HCT116 (cell line): ENCODE results near the gene CD109. TPM values are rescaled to one million over a fixed set of nuclear protein-coding genes. Genes with fewer than 3 reads are reported as not detected.

ENCODE experiments used
- ATAC-seq: fragments of 200-7000 bp; cut with Tn5 transposase; 2 replicates; pipeline ENCODE4 v1.9.1; 2020; ENCODE audit warnings: mild to moderate bottlenecking, moderate library complexity
- BruUV-seq: library from RNA; stranded (reverse); fragments of 400-500 nt; replicated peaks from 2 replicates; lab custom pipeline; 2021; lab: Mats Ljungman, UMichigan
- CTCF ChIA-PET: fragments of 300-600 bp; sonication (Branson Sonifier 250); formaldehyde crosslinking; loops from one replicate; lab custom pipeline; 2021; ENCODE audit warnings: antibody characterized with exemption; lab: Charles Lee
- POLR2A ChIA-PET: fragments of 300-600, 350-600 bp; sonication (Branson Sonifier 250); formaldehyde crosslinking; loops from one replicate; lab custom pipeline; 2021; ENCODE audit warnings: antibody characterized with exemption; lab: Charles Lee
- RAD21 ChIA-PET, 2 experiments: fragments of 300-600 bp; sonication (Branson Sonifier 250); formaldehyde crosslinking; loops; one replicate each; lab custom pipeline; 2023; ENCODE audit warnings: low total read pairs in 2 of 2; ENCODE audit not compliant: uncharacterized antibody in 2 of 2, unreplicated experiment in 2 of 2, low non-redundant PET in 1 of 2; lab: Charles Lee
- DNase-seq: peaks from one replicate; pipeline ENCODE4 v3.0.0-alpha.2; 2010; ENCODE audit warnings: low read depth, low spot score
- H2AFZ ChIP-seq: fragments of 200-600 bp; shearing (Covaris generic), sonication (generic); 2 replicates; pipeline ENCODE4 v1.6.1; 2017; ENCODE audit warnings: low read depth, mixed run types, mixed read lengths, antibody characterized with exemption, low read length; ENCODE audit not compliant: poor library complexity, severe bottlenecking
- H3K27ac ChIP-seq: 2 replicates; pipeline ENCODE4 v1.5.1; 2012; ENCODE audit warnings: low read depth, low read length
- H3K27me3 ChIP-seq: fragments of 200-600 bp; sonication (generic); 2 replicates; pipeline ENCODE4 v1.6.1; 2016; ENCODE audit warnings: mixed run types, low read length, mixed read lengths; ENCODE audit not compliant: insufficient read depth
- H3K36me3 ChIP-seq, 2 experiments: fragments of 200-500 bp in 1 of 2; fragments of 200-600 bp in 1 of 2; sonication (Bioruptor generic) in 1 of 2; sonication (generic) in 1 of 2; 2 replicates each; pipeline versions ENCODE4 v1.5.1 to v1.6.1; 2014 to 2016; ENCODE audit warnings: low read length in 2 of 2, inconsistent platforms in 1 of 2, mixed read lengths in 1 of 2, mixed run types in 1 of 2; ENCODE audit not compliant: insufficient read depth in 2 of 2, control insufficient read depth in 1 of 2
- H3K4me1 ChIP-seq, 2 experiments: fragments of 200-600 bp in 1 of 2; sonication (generic) in 1 of 2; 2 replicates each; pipeline versions ENCODE4 v1.5.1 to v1.6.1; 2012 to 2017; ENCODE audit warnings: low read length in 2 of 2, inconsistent platforms in 1 of 2, mild to moderate bottlenecking in 1 of 2, mixed read lengths in 1 of 2, mixed run types in 1 of 2, moderate library complexity in 1 of 2; ENCODE audit not compliant: insufficient read depth in 2 of 2, control insufficient read depth in 1 of 2
- H3K4me2 ChIP-seq: fragments of 200-600 bp; sonication (generic); 2 replicates; pipeline ENCODE4 v1.6.1; 2017; ENCODE audit warnings: mixed run types, low read length, mixed read lengths
- H3K4me3 ChIP-seq, 2 experiments: fragments of 200-600 bp in 1 of 2; sonication (generic) in 1 of 2; replicated peaks in 1 of 2; 2 replicates each; pipeline ENCODE4 v1.5.1; 2011 to 2016; ENCODE audit warnings: low read length in 2 of 2, control low read depth in 1 of 2, low read depth in 1 of 2, mild to moderate bottlenecking in 1 of 2, mixed read lengths in 1 of 2, mixed run types in 1 of 2
- H3K79me2 ChIP-seq: fragments of 200-600 bp; sonication (generic); 2 replicates; pipeline ENCODE4 v1.6.1; 2017; ENCODE audit warnings: mild to moderate bottlenecking, mixed run types, low read length, moderate library complexity, mixed read lengths; ENCODE audit not compliant: insufficient read depth
- H3K9ac ChIP-seq: fragments of 200-600 bp; sonication (generic); 2 replicates; pipeline ENCODE4 v1.6.1; 2016; ENCODE audit warnings: low read length, mixed read lengths
- H3K9me2 ChIP-seq: fragments of 200-600 bp; sonication (generic), shearing (Covaris generic); 2 replicates; pipeline ENCODE4 v1.6.1; 2017; ENCODE audit warnings: mixed run types, mild to moderate bottlenecking, moderate library complexity; ENCODE audit not compliant: insufficient read depth
- H3K9me3 ChIP-seq, 2 experiments: fragments of 200-500 bp in 1 of 2; fragments of 200-600 bp in 1 of 2; sonication (Bioruptor generic) in 1 of 2; sonication (generic) in 1 of 2; 2 replicates each; pipeline ENCODE4 v1.6.1; 2014 to 2017; ENCODE audit warnings: low read length in 2 of 2, mixed read lengths in 2 of 2, inconsistent platforms in 1 of 2, low read depth in 1 of 2, mild to moderate bottlenecking in 1 of 2, mixed run types in 1 of 2, moderate library complexity in 1 of 2; ENCODE audit not compliant: control insufficient read depth in 1 of 2, insufficient read depth in 1 of 2
- H4K20me1 ChIP-seq: fragments of 200-600 bp; sonication (generic), shearing (Covaris generic); 2 replicates; pipeline ENCODE4 v1.6.1; 2017; ENCODE audit warnings: mixed run types, mild to moderate bottlenecking, moderate library complexity; ENCODE audit not compliant: insufficient read depth
- ATF3 ChIP-seq: IDR thresholded peaks from 2 replicates; pipeline ENCODE4 v1.6.1; 2012
- CBX3 ChIP-seq: IDR thresholded peaks from 2 replicates; pipeline ENCODE4 v1.6.1; 2012; ENCODE audit warnings: low read depth
- CEBPB ChIP-seq: IDR thresholded peaks from 2 replicates; pipeline ENCODE4 v1.6.1; 2012; ENCODE audit warnings: low read depth
- CTCF ChIP-seq, 3 experiments: fragments of 200-600 bp in 1 of 3; sonication (generic) in 1 of 3; IDR thresholded peaks in 2 of 3; conservative IDR thresholded peaks in 1 of 3; 2 replicates each; pipeline ENCODE4 v1.5.1; 2012 to 2017; ENCODE audit warnings: low read depth in 2 of 3, low read length in 2 of 3, antibody characterized with exemption in 1 of 3, borderline replicate concordance in 1 of 3, control low read depth in 1 of 3, mild to moderate bottlenecking in 1 of 3, mixed read lengths in 1 of 3, mixed run types in 1 of 3, moderate library complexity in 1 of 3; ENCODE audit not compliant: insufficient read depth in 1 of 3
- EGR1 ChIP-seq: IDR thresholded peaks from 2 replicates; pipeline ENCODE4 v1.6.1; 2012; ENCODE audit warnings: low read depth
- ELF1 ChIP-seq: IDR thresholded peaks from 2 replicates; pipeline ENCODE4 v1.6.1; 2012; ENCODE audit warnings: low read depth, borderline replicate concordance
- EZH2phosphoT487 ChIP-seq: fragments of 200-600 bp; IDR thresholded peaks from 2 replicates; pipeline ENCODE4 v1.6.1; 2018; ENCODE audit warnings: antibody characterized with exemption, borderline replicate concordance
- FOSL1 ChIP-seq: IDR thresholded peaks from 2 replicates; pipeline ENCODE4 v1.6.1; 2012; ENCODE audit warnings: low read depth
- JUND ChIP-seq: IDR thresholded peaks from 2 replicates; pipeline ENCODE4 v1.6.1; 2012
- MAX ChIP-seq: IDR thresholded peaks from 2 replicates; pipeline ENCODE4 v1.6.1; 2012
- POLR2A ChIP-seq: IDR thresholded peaks from 2 replicates; pipeline ENCODE4 v1.7.0; 2011; ENCODE audit warnings: borderline replicate concordance; ENCODE audit not compliant: insufficient read depth, insufficient read length; ENCODE audit errors: extremely low read depth
- RAD21 ChIP-seq: IDR thresholded peaks from 2 replicates; pipeline ENCODE4 v1.6.1; 2012; ENCODE audit warnings: low read depth, mild to moderate bottlenecking
- REST ChIP-seq: IDR thresholded peaks from 2 replicates; pipeline ENCODE4 v1.6.1; 2012; ENCODE audit warnings: low read depth
- SIN3A ChIP-seq: IDR thresholded peaks from 2 replicates; pipeline ENCODE4 v1.6.1; 2012; ENCODE audit warnings: low read depth
- SP1 ChIP-seq: IDR thresholded peaks from 2 replicates; pipeline ENCODE4 v1.6.1; 2012; ENCODE audit warnings: low read depth
- SRF ChIP-seq: IDR thresholded peaks from 2 replicates; pipeline ENCODE4 v1.6.1; 2012; ENCODE audit warnings: low read depth
- TCF7L2 ChIP-seq: IDR thresholded peaks from 2 replicates; pipeline ENCODE4 v1.7.0; 2011; ENCODE audit warnings: borderline replicate concordance, inconsistent platforms; ENCODE audit not compliant: insufficient read depth, insufficient read length; ENCODE audit errors: extremely low read depth
- YY1 ChIP-seq: IDR thresholded peaks from 2 replicates; pipeline ENCODE4 v1.6.1; 2011; ENCODE audit warnings: low read length, low read depth, moderate library complexity, mild to moderate bottlenecking; ENCODE audit not compliant: insufficient replicate concordance; ENCODE audit errors: extremely low read depth
- ZBTB33 ChIP-seq: IDR thresholded peaks from 2 replicates; pipeline ENCODE4 v1.6.1; 2011; ENCODE audit warnings: mild to moderate bottlenecking, low read length, moderate library complexity; ENCODE audit not compliant: insufficient replicate concordance; ENCODE audit errors: extremely low read depth
- ZFX ChIP-seq: fragments of 450-650 bp; IDR thresholded peaks from 2 replicates; pipeline ENCODE4 v1.6.1; 2017
- ZNF274 ChIP-seq: fragments of 200-500 bp; sonication (Bioruptor generic); IDR thresholded peaks from 2 replicates; pipeline ENCODE4 v1.6.1; 2014; ENCODE audit warnings: mild to moderate bottlenecking, low read depth, low read length, inconsistent platforms
- intact Hi-C: fragments of 100-400 bp; cut with micrococcal nuclease; formaldehyde crosslinking; loops from 2 replicates; pipeline ENCODE4 v1.10.0; 2022
- total RNA-seq: library from RNA; stranded (reverse); gene quantifications from one replicate; pipeline ENCODE4 v1.2.1, GENCODE V29; 2021; ENCODE audit not compliant: unreplicated experiment

CD109 gene
- total RNA-seq, 1 experiment from 2014 or later, result 42.1 TPM

GRCh38 chr6:73704260-73704659 lies 8.3 kb downstream of the CD109 start:
- Histone ChIP-seq H3K27me3 (no peaks in the 10 kb centered on the region), H3K4me3 (peak overlapping the region in 1 of 2 experiments; percentile 40; a peak in 3 of 4 replicates), H3K4me1 (peaks cover 34 to 58% of the 10 kb centered on the region in 2 experiments), H3K27ac (peak overlapping the region; percentile 83), H3K36me3 (no peaks in the 10 kb centered on the region; a peak in 1 of 4 replicates), H3K9me2 (no peaks in the 10 kb centered on the region), H2AFZ (no peak overlapping the region), H3K9me3 (no peaks in the 10 kb centered on the region), H3K9ac (peak overlapping the region; percentile 67), H4K20me1 (no peaks in the 10 kb centered on the region), H3K79me2 (no peaks in the 10 kb centered on the region), H3K4me2 (peak overlapping the region; percentile 71)
- ATAC-seq (peak; percentile 89), DNase-seq (peak; percentile 93)
- CTCF ChIA-PET, result interaction anchor here (1.5 kb wide), 1 partner anchor 1505 kb away, joined by 4 read pairs; no protein-coding TSS in a partner anchor
- BruUV-seq, result no TSS peak
- POLR2A ChIA-PET, result no interaction called here
- intact Hi-C loops, result no loop called here
- RAD21 ChIA-PET, result no interaction called here
- TF ChIP-seq MAX, result peak; percentile 95
- TF ChIP-seq SRF, result peak; percentile 90
- peak; percentile 98 for TF ChIP-seq CBX3
- no peak for TF ChIP-seq EGR1
- peak; percentile 66 for TF ChIP-seq ATF3
- peak; percentile 53 for TF ChIP-seq YY1
- TF ChIP-seq CTCF (IDR thresholded peaks at IDR 0.05 in 2 of 3, conservative IDR thresholded peaks at IDR 0.05 in 1 of 3; ENCODE audit: borderline replicate concordance in 1 of 3, insufficient read depth in 1 of 3, low read depth in 2 of 3, low read length in 2 of 3), result no peak
- no peak for TF ChIP-seq ZFX
- TF ChIP-seq SIN3A, result peak; percentile 86; the same call in 1 of the 2 replicates
- TF ChIP-seq EZH2phosphoT487, result no peak
- no peak; the same call in 1 of the 2 replicates for TF ChIP-seq ELF1
- TF ChIP-seq TCF7L2, result peak; percentile 63
- TF ChIP-seq POLR2A, result no peak
- peak; percentile 99 for TF ChIP-seq JUND
- TF ChIP-seq SP1, result peak; percentile 88
- no peak for TF ChIP-seq REST
- peak; percentile 85 for TF ChIP-seq CEBPB
- peak; percentile 99 for TF ChIP-seq FOSL1
- peak; percentile 34; the same call in 1 of the 2 replicates for TF ChIP-seq RAD21
- TF ChIP-seq ZBTB33, result peak; percentile 35
- TF ChIP-seq ZNF274, result no peak
